NCI-H1105 treated with DMSO at 0.1 percent for 48 hours (cell line): ENCODE data around the gene ARID4B.

Experiments used
- DNase-seq: peaks from one replicate; lab custom pipeline; 2025; lab: John Stamatoyannopoulos, UW

Gene ARID4B

GRCh38 chr1:235127732-235128455 is 200.1 kb downstream of the ARID4B start:
- no peak for DNase-seq

GRCh38 chr1:235127203-235127602 is 200.8 kb downstream of the ARID4B start:
- no peak for DNase-seq

GRCh38 chr1:235124665-235125064 is 203.3 kb downstream of the ARID4B start:
- no peak for DNase-seq

- no peak for DNase-seq
Observed at GRCh38 chr1:235124111-235124510, 203.9 kb downstream of the ARID4B start.

- DNase-seq: no peak
Observed at GRCh38 chr1:235122348-235122747, 205.6 kb downstream of the ARID4B start.
